Stimulated activated CD4-positive, alpha-beta T cell treated with anti-CD3 and anti-CD28 coated beads, TNF-alpha, amount 100 ng/mL, for 1 hour (primary cell): ENCODE measurements around the gene STX4.
"Not testable (repeated sequence)": the region's sequence is repeated elsewhere in the genome, so short reads cannot be mapped to it uniquely, and the experiment has no call there.

ENCODE experiments used
- DNase-seq, 3 donors: peaks; one replicate each; pipeline ENCODE4 v3.0.0-alpha.2; 2020; ENCODE audit warnings: low read depth in 3 of 3, low spot score in 1 of 3

Gene STX4

GRCh38 chr16:30998852-30999761 is 34.3 kb upstream of the STX4 start:
- no peak for DNase-seq

DNA sequence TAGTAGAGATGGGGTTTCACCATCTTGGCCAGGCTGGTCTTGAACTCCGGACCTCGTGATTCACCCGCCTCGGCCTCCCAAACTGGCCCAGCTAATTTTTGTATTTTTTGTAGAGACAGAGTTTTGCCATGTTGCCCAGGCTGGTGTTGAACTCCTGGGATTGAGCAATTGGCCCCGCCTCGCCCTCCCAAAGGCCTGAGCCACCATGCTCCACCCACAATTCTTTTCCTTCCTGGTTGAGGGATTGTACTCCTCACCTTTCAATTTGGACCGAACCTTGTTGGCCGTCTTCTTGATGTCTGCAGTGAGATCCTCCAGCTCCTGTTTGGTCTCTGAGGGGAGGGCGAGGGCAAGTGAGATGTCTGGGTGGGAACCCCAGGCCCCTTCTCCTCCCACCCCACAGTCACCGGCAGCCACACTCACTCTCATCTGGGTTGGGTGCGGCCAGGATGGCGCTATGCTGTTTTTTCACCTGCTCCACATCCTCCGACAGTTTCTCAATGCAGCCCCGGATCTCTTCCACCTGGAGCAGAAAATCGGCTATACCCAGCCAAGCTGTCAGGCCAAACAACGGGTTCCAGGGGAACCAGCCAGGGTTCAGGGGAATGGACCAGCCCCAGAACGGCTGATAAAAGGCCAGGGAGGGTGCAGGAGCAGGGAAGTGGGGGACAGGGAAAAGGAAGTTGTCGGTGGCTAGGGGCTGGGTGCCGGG is 32.5 kb upstream of the STX4 start:
- no peak for DNase-seq

DNA sequence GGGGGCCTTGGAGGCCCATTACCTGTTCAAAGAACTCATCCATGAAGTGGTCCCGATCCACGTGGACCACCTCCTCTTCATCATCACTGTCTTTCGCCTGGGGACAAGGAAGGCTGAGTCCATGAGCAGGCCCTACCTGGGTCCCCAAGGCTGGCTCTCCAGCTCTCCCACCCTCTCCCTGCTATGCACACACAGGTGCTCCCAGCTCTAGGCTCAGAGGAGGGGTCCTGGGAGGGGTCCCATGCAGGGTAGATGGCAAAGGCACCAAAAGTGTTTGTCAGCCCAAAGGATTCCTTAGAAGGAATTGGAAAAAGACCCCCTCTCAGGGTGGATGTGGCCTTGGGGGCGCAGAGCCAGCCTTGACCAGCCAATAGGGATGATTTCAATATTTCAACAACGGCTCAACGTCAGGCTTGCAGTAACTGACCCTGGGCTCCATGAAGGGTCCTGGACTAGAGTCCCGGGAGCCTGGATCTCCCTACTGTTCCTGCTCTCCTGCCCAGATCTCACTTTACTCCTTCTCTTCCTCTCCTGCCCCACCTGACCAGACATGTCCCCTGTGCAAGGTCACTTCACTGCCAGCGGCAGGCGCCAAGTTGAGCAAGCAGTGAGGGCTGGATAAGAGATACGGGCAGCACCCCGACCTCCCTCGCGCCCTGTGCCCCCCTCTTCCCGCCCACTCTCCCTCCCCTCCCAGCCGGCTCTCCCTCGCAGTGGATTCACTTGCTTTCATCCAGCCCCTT is 31.7 kb upstream of the STX4 start:
- no peak for DNase-seq

DNA sequence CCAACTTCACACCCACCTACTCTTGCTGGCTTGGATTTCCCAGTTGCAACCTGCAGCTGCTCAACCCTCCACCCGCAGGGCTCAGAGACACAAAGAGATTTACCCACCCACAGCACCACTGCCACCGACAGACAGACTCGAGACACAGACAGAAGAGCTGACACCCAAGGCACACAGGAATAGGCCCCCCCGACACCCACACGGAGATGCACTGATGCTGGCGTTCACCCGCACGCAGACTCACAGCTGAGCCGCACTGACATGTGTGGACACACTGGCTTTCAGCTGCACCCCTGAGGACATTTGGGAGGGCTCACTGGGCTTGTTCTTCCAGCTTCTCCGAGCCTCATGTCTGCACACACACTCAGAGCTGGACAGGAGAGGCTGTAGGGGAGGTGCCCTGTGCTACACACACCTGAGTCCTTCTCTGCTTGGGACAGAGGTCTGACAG is 31.1 kb upstream of the STX4 start:
- no peak for DNase-seq

DNA sequence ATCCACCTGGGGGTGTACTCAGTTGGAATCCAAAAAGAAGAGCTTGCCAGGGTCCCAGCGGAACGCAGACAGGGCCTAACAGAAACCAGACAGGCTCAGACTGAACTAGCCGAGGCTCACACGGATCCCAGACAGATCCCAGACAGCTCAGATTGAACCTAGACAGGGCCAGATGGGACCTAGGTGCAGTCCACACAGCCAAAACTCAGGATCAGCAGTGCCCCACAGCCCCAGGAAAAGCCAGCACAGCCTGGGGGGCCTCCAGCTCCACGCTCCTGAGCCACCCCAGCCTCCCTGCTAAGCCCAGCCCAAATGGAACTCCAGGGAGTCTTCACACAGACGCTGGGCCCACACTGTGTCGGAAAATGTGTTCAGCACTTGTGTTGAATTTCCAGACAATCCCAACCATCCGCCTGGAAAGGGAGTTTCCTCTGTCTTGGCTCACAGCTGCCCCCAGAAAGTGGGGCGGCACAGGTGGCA is 30.5 kb upstream of the STX4 start:
- no peak for DNase-seq

DNA sequence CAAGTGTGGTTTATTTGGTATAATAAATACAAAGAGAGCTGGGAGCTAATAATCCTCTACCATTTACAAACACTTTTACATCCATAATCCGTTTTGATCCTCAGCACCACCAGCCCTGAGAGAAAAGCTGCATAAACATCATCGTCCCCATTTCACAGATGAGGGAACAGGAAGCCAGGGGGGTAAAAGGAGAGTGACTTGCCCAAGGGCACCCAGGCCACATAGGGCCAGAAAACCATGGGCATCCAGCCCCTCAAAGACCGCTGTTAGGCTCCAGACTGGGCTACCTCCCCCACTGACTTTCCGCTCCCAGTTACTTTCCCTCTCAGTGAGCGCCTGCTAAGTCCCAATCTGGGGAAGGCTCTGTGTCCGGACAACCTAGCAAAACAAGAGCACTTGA is 29.6 kb upstream of the STX4 start:
- DNase-seq: no peak

DNA sequence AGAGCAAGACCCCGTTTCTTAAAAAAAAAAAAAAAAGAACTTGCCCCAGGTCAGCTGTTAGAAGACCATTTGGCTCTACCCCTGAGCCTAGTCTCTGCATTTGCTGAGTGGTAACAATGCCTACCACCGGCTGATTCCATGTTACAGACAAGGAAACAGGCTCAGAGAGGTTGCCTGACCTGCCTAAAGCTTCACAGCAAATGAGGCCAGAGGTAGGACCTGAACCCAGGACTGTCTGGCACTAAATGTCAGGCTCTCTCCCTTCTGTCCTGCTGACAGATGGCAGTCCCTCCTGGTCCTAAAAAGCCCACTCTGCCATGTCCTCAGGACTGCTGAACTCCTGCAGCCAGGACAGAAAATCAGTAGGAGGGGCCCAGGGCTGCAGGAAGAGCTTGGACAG is 28.7 kb upstream of the STX4 start:
- no peak for DNase-seq

DNA sequence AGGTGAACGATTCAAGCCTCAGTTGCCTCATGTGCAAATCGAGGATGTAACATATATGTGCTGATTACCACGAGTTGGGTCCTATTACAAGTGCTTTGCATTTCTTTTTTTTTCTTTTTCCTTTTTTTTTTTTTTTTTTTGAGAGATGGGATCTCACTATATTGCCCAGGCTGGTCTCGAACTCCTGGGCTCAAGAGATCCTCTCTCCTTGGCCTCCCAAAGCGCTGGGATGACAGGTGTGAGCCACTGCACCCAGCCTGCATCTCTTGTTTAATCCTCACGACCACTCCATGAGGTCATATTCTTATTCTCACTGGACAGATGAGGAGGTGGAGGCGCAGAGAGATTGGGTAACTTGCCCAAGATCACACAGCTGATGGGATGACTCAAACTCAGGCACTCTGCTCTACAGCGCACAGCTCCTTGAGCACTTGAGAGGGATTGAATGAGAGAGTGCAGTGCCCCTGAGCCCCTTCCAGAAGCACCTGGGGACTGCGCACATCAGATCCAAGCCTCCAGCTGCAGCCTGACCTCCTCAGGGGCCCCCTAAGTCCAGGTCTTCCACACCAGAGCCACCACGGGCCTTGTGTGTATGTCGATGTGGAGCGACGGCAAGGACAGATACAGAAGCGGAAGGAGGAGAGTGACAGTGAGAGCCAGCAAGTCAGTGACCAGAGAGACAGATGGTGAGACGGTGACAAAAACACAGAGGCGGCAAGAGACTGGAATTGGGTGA is 27.8 kb upstream of the STX4 start:
- no peak for DNase-seq

- DNase-seq: no peak
Observed at GRCh38 chr16:31006086-31006385, 27.3 kb upstream of the STX4 start.

- DNase-seq: no peak
Observed at GRCh38 chr16:31006589-31006988, 26.8 kb upstream of the STX4 start.

GRCh38 chr16:31007684-31008083 is 25.7 kb upstream of the STX4 start:
- DNase-seq: no peak

DNA sequence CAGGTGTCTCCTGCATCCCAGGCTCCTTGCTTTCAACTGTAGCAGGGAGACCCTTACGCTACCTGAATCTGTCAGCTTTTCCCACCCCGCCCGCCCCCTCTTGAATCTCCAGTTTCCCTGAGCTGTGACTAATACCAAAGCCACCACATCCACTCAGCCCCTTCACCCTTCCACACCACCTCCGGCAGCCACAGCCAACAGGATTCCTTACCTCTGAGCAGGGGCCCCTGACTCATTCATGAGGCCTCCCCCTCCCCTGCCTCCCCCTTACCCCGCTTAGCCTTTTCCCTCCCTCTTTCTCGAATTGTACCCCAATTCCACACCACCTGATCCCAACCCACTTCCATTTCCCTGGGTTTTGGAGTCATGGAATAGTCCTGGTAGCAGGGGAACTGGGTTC is 25.2 kb upstream of the STX4 start:
- no peak for DNase-seq

DNA sequence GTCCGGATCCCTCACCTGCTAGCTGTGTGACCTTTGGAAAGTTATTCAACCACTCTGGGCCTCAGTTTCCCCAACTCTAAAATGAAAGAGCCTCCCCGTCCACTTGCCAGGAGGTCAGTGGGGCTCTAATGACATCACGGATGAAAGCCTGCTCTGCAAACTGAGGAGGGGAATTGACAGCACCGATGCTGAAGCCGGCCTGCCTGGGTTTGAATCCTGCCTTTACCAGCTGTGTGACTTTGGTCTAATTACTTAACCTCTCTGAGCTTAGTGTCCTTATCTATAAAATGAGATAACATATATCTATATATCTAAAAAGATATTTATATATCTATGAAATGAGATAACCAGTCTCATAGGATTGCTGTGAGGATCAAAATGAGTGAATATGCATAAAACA is 24.8 kb upstream of the STX4 start:
- DNase-seq: no peak

- no peak for DNase-seq
Observed at GRCh38 chr16:31009120-31009519, 24.2 kb upstream of the STX4 start.

GRCh38 chr16:31009894-31010584 is 23.3 kb upstream of the STX4 start:
- DNase-seq: no peak

DNA sequence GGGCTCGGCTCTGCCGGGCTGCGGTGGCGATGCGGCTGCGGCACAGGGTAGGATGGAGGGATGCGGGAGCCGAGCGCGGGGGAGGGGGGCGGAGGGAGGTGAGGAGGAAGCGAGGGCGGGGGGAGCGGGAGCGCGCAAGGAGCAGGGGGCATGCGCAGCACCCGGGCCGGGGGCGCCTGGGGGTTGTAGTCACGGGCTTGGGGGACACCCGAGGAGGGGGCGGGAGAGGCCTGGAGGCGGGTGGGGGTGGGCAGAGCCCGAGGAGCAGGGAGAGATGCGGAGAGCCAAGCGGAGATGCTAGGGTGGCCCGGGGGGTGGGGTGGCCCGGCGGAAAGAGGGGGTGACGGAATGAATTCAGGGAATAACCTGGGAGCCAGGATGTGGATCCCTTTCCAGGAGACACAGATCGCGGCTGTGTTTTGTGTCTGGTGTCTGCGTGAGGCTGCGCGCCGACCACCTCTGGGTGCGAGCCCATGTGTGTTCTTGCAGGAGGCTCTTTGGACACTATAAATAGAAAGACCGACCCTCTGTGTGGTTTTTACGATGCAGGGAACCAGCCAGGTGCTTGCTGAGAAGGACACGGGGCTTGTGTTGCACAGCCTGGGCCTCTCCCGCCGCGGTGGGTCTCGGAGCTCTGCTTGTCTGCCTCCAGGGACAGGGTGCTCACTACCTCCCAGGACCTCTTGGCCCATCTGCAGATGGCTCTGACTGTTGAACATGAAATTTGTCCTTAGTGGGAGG is 22.6 kb upstream of the STX4 start, which contains the start of gene STX1B:
TSS of gene STX1B (minus strand) at position 54 of the 741 bp plus-strand sequence. CDS start 242 bp downstream, outside the sequence.
- peak in 2 of 3 donors; percentile 25 to 27 for DNase-seq

- not testable (repeated sequence) for DNase-seq
Observed at GRCh38 chr16:31011815-31012214, 21.5 kb upstream of the STX4 start.

DNA sequence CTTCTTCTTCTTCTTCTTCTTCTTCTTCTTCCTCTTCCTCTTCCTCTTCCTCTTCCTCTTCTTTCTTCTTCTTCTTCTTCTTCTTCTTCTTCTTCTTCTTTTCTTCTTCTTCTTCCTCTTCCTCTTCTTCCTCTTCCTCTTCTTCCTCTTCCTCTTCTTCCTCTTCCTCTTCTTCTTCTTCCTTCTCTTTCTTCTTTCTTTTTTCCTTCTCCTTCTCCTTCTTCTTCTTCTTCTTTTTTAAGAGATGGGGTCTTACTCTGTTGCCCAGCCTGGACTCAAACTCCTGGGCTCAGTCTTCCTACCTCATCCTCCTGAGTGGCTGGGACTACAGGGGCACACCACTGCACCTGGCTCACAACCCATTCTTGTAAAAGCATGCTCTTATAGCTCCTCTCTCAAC is 20.1 kb upstream of the STX4 start:
- DNase-seq: not testable (repeated sequence)

DNA sequence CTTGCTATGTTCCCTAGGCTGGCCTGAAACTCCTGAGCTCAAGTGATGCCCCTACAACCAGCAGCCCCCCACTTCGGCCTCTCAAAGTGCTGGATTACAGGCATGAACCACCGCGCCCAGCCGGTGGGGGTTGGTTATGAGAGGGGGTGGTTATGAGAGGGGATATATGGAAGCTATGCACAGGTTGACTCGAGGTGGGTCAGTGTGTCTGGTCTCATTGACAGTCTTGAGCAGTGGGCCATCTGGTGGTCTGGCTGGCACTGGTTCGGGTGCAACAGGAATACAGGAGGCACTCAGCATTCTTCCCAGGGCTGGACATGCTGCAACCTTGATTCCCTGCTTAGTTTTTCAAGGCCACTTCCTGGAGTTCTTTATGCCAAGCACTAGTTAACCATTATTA is 17.3 kb upstream of the STX4 start:
- no peak for DNase-seq

DNA sequence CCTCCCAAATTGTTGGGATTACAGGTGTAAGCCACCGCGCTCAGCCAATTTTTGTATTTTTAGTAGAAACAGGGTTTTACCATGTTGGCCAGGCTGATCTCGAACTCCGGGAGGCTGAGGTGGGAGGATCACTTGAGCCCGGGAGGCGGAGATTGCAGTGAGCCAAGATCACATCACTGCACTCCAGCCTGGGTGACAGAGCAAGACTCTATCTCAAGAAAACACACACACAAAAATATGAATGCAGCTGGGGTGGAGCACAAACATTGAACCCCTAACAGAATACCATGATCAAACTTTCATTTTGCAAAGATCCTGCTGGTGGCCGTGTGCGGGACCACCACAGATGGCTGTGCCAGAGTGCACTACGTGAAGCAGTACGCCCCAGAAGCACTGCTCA is 15.6 kb upstream of the STX4 start:
- not testable (repeated sequence) for DNase-seq
